HUES48 (cell line): ENCODE results near the gene PLGRKT.

Source experiments
- H3K27ac ChIP-seq: one replicate; pipeline ENCODE4 v1.7.0; 2013; ENCODE audit warnings: low read depth, low read length, inconsistent platforms
- H3K27me3 ChIP-seq: 2 replicates; pipeline ENCODE4 v1.6.1; 2013; ENCODE audit warnings: mild to moderate bottlenecking, low read length; ENCODE audit not compliant: control insufficient read depth, insufficient read depth
- H3K36me3 ChIP-seq: 2 replicates; pipeline ENCODE4 v1.6.1; 2013; ENCODE audit warnings: low read length; ENCODE audit not compliant: control insufficient read depth, insufficient read depth
- H3K4me1 ChIP-seq: 2 replicates; pipeline ENCODE4 v1.6.1; 2013; ENCODE audit warnings: mild to moderate bottlenecking, low read length; ENCODE audit not compliant: control insufficient read depth, insufficient read depth
- H3K4me3 ChIP-seq: 2 replicates; pipeline ENCODE4 v1.5.1; 2013; ENCODE audit warnings: mild to moderate bottlenecking, low read depth, low read length
- H3K9ac ChIP-seq: 2 replicates; pipeline ENCODE4 v1.6.1; 2013; ENCODE audit warnings: mild to moderate bottlenecking, low read depth, low read length, moderate library complexity
- H3K9me3 ChIP-seq: 2 replicates; pipeline ENCODE4 v1.6.1; 2013; ENCODE audit warnings: low read length; ENCODE audit not compliant: control insufficient read depth, insufficient read depth

The PLGRKT gene

DNA sequence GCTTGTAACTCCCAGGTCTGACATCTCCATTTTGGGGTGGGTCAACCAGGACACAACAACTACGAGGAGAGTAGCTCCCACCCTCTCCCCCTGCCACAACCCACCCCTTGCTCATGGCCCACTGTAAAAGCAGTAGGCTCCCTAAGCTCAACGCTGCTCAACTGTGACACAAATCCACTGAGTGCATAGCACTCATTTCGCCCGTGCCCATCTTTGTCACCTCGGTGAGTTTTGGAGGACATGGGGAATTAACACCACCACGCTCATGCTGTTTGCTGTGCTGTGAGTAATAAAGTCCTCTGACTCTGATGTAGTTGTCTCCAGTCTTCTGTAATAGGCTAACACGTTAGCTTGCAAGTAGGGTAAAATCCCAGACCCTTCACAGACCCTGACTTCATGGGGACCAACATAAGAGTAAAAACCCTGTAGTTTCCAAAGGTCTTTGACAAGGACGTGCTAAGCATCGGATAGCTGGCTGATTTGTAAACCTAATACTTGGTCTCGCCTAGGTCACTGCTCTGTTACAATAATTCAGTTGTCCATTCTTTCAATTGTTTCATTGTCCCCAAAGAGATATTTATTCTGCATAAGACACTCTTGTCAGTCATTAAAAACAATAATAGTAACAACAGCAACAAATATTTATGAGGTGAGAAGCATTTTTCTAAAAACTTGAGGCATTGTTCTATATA lies 7.7 kb downstream of the PLGRKT start:
- H3K36me3 ChIP-seq, result 0 out of 2 replicates have a peak, but pooled peaks cover 8% of the 10 kb centered on the region

DNA sequence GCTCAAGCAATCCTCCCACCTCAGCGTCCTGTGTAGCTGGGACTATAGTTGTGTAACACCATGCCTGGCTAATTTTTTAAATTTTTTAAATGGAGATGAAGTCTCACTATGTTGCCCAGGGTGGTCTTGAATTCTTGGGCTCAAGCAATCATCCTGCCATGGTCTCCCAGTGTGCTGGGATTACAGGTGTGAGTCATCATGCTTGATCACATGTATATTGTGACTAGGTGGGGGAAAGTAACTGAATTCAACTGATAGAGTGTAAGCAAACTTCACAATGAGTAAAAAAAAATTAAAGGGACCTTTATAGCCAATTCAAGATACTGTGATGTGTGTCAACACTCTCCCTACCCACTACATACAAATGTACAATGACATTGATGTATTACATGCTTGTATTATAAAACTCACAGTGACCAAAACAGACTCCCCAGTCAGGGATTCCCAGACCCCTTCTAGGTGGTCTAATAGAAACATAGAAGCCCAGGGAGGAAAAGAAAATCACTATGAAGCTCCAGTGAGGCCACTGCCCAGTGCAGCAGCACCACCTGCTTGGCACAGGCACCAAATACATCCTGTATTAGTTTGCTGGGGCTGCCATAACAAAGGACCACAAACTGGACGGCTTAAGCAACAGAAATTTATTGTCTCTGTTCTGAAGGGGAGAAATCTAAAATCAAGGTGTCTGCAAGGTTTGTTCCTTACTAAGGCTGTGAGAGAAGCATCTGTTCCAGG lies 8.8 kb downstream of the PLGRKT start:
- Histone ChIP-seq H3K9ac (no peak overlapping the region), H3K4me1 (no peaks in the 10 kb centered on the region), H3K4me3 (no peak overlapping the region), H3K9me3 (peaks cover 7% of the 10 kb centered on the region; the same call in 1 of the 2 replicates), H3K27me3 (no peaks in the 10 kb centered on the region), H3K27ac (no peak overlapping the region), H3K36me3 (0 out of 2 replicates have a peak, but pooled peaks cover 8% of the 10 kb centered on the region)

More for the DNA sequence above, 7.7 kb downstream of the PLGRKT start:
- H3K27me3 ChIP-seq, result no peaks in the 10 kb centered on the region
- H3K4me1 ChIP-seq, result no peaks in the 10 kb centered on the region
- H3K4me3 ChIP-seq, result no peak overlapping the region
- no peak overlapping the region for H3K27ac ChIP-seq
- H3K9ac ChIP-seq, result no peak overlapping the region
- peaks cover 7% of the 10 kb centered on the region; the same call in 1 of the 2 replicates for H3K9me3 ChIP-seq

DNA sequence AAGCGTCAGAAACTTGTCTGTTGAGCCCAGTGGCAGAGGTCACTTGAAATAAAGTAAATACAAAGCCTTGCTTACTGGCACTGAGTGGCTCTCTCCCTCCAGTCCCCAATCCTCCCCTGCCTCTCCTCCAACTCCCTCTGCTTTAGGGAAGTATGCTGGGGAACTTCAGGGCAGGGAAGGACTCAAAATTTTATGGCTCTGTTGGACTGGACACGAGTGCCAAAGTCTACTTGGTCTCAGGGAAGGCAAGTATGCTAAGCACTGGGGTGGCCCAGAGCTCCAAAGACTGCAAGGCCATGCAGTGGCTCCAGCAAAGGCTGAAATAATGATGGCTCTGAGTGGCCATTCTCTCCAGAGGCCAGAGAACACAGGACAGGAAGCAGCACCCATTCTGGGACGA lies 9.6 kb downstream of the PLGRKT start:
- no peaks in the 10 kb centered on the region for H3K4me1 ChIP-seq
- no peaks in the 10 kb centered on the region for H3K27me3 ChIP-seq
- H3K27ac ChIP-seq, result no peak overlapping the region
- no peak overlapping the region for H3K4me3 ChIP-seq
- H3K9ac ChIP-seq, result no peak overlapping the region
- H3K9me3 ChIP-seq, result peaks cover 7% of the 10 kb centered on the region; the same call in 1 of the 2 replicates
- 0 out of 2 replicates have a peak, but pooled peaks cover 8% of the 10 kb centered on the region for H3K36me3 ChIP-seq

DNA sequence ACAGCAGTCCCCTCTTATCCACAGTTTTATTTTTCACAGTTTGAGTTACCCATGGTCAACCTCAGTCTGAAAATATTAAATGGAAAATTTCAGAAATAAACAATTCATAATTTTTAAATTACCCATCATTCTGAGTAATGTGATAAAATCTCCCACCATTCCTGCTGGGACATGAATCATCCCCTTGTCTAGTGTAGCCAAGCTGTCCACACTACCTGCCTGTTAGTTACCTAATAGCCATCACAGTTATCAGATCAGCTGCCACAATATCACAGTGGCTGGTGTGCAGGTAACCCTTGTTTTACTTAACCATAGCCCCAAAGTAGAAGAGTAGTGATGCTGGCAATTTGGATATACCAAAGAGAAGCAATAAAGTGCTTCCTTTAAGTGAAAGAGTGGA lies 10.7 kb downstream of the PLGRKT start:
- Histone ChIP-seq H3K27ac (no peak overlapping the region), H3K4me1 (no peaks in the 10 kb centered on the region), H3K4me3 (no peak overlapping the region), H3K27me3 (no peaks in the 10 kb centered on the region), H3K36me3 (0 out of 2 replicates have a peak, but pooled peaks cover 5% of the 10 kb centered on the region), H3K9me3 (peaks cover 3% of the 10 kb centered on the region; the same call in 1 of the 2 replicates), H3K9ac (no peak overlapping the region)

DNA sequence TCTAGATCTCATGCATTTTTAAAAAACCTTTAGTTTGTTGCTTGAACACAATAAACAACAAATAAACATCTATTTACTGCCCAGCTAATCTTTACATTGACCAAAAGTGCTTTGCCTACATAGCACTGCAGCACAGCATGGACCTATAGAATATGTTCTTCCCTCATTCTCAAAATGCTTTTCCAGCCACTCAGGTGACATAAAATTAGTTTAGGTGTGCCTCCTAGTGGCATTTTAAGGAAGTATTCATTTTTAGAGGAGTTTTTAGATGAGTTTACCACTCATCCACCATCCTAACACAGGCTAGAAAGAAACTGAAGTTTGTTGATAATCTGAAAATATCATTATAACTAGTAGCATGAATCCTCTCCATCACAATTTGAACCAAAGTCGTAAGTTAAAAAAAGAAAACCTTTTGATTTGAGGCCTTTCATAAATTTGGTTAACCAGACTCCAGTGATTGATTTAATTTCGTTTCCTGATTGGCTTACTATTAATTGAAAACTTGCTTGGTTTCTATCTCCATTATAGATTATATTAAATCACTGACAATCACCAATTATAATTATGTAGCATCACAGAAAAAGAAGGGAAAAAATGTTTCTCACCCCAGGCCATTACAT lies 12.6 kb downstream of the PLGRKT start:
- H3K27me3 ChIP-seq, result no peaks in the 10 kb centered on the region

DNA sequence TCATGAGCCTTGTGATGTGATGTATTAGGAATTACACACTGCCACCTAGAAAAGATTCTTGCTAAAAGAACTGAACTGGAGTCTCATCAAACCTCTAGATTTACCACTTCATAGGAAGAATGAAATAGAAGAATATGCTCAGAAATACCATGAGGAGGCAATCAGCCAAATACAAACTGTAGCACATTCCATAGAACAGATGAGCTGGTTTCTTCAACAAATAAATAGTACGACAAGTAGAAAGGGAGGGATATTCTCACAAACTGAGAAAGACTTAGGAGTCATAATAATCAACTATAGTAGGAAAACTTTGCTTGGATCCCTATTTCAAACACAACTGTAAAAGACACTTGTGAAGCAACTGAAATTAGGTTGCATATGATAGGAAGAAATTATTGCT lies 15.4 kb downstream of the PLGRKT start:
- Histone ChIP-seq H3K9me3 (no peaks in the 10 kb centered on the region), H3K9ac (no peak overlapping the region), H3K36me3 (no peaks in the 10 kb centered on the region), H3K27me3 (no peaks in the 10 kb centered on the region), H3K4me3 (no peak overlapping the region), H3K4me1 (peaks cover 2% of the 10 kb centered on the region; the same call in 1 of the 2 replicates), H3K27ac (no peak overlapping the region)

More for the DNA sequence above, 12.6 kb downstream of the PLGRKT start:
- no peak overlapping the region for H3K9ac ChIP-seq
- no peaks in the 10 kb centered on the region for H3K4me1 ChIP-seq
- H3K4me3 ChIP-seq, result no peak overlapping the region
- H3K9me3 ChIP-seq, result no peaks in the 10 kb centered on the region
- H3K27ac ChIP-seq, result no peak overlapping the region
- 0 out of 2 replicates have a peak, but pooled peaks cover 3% of the 10 kb centered on the region for H3K36me3 ChIP-seq

DNA sequence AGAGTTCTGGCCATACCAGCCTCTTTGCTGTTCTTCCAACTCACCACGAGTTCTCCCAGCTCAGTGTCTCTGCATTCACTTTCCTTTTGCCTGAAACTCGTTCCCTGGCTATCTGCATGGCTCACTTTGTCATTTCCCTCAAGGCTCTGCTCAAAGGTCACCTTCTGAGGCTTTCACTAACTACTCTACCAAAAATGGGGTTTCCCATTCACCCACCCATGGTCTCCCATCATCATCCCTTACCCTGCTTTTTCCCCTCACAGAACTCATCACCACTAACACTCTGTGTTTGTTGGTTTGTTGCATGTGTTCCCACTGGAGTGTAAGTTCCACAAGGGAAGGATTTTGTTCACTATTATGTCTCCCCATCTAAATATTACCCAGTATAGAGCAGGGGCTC lies 16.6 kb downstream of the PLGRKT start:
- no peak overlapping the region for H3K9ac ChIP-seq
- H3K36me3 ChIP-seq, result no peaks in the 10 kb centered on the region
- H3K4me3 ChIP-seq, result no peak overlapping the region
- H3K4me1 ChIP-seq, result peaks cover 11% of the 10 kb centered on the region
- no peaks in the 10 kb centered on the region for H3K27me3 ChIP-seq
- H3K27ac ChIP-seq, result no peak overlapping the region
- no peaks in the 10 kb centered on the region for H3K9me3 ChIP-seq

DNA sequence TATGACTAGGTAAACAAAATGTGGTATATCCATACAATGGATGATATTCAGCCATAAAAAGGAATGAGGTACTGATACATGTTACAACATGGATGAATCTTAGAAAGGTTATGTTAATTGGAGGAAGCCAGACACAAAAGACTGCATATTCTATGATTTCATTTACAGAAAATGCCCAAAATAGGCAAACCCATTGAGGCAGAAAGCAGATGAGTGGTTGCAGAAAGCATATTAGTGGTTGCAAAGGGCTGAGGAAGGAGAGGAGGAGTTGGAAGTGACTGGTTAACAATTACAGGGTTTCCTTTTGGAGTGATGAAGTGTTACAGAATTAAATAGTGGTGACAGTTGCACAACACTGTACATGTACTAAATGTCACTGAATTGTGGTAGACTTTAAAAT lies 17.7 kb downstream of the PLGRKT start:
- Histone ChIP-seq H3K9ac (no peak overlapping the region), H3K27me3 (no peaks in the 10 kb centered on the region), H3K36me3 (no peaks in the 10 kb centered on the region)

DNA sequence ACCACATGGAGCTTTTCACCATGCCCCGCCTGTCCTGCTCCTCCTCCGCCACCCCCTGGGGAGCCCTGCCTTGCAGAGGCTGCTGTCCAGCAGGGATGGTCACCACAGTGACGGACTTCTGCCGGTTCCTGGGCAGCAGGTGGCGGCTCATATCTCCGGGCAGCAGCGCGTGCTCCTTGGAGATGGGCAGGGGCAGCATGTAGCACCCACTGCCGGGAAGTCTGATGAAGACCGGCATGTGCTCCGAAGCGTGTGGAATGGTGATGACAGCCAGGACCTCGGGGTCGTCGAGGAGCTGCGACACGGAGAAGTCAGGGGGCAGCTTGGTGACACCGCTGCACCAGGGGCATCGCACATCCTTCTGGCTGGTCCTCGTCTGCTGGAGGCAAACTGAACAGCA lies 19.2 kb downstream of the PLGRKT start:
- Histone ChIP-seq H3K27ac (no peak overlapping the region), H3K4me1 (peaks cover 11% of the 10 kb centered on the region), H3K9me3 (no peaks in the 10 kb centered on the region), H3K9ac (no peak overlapping the region), H3K4me3 (no peak overlapping the region), H3K27me3 (no peaks in the 10 kb centered on the region), H3K36me3 (no peaks in the 10 kb centered on the region)

More for the DNA sequence above, 17.7 kb downstream of the PLGRKT start:
- Histone ChIP-seq H3K4me1 (peaks cover 11% of the 10 kb centered on the region), H3K4me3 (no peak overlapping the region), H3K27ac (no peak overlapping the region), H3K9me3 (no peaks in the 10 kb centered on the region)

DNA sequence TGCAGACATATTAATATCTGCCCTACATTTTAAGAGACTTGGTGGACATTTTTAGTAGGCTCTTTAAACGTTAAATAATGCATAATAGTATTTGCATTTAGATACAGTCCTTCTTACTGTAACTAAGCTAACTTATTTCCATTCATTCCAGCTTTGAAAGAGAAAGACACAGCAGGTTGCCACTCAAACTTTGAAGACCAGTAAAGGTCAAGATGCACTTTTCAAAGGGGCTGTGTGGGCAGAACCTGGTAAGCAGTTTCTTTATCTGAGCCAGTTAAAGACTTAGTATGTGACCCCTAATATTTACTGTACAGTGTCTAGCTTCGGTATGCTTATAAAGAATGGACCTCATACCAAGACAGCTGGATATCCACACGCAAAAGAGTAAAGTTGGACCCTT lies 20.8 kb downstream of the PLGRKT start:
- H3K4me1 ChIP-seq, result peaks cover 11% of the 10 kb centered on the region
- no peaks in the 10 kb centered on the region for H3K36me3 ChIP-seq
- no peaks in the 10 kb centered on the region for H3K27me3 ChIP-seq
- no peaks in the 10 kb centered on the region for H3K9me3 ChIP-seq
- H3K4me3 ChIP-seq, result no peak overlapping the region; the same call in 1 of the 2 replicates
- no peak overlapping the region for H3K9ac ChIP-seq
- H3K27ac ChIP-seq, result no peak overlapping the region

DNA sequence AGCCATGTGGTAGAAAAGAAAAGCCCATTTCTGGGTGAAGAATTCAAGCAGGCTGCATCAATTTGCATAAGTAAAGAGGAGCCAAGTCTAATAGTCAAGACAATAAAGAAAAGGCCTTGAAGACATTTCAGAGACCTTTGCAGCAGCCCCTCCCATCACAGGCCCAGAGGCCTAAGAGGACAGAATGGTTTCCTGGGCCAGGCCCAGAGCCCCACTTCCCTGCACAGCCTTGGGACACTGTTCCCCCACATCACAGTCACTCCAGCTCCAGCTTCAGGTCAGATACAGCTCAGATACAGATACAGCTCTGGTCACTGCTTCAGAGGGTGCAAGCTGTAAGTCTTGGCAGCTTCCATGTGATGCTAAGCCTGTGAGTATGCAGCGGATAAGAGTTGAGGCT lies 29.1 kb downstream of the PLGRKT start:
- Histone ChIP-seq H3K27ac (no peak overlapping the region), H3K4me3 (no peak overlapping the region), H3K4me1 (no peaks in the 10 kb centered on the region)

More for the DNA sequence above, 29.1 kb downstream of the PLGRKT start:
- Histone ChIP-seq H3K36me3 (no peaks in the 10 kb centered on the region), H3K9ac (no peak overlapping the region), H3K27me3 (no peaks in the 10 kb centered on the region), H3K9me3 (peaks cover 38% of the 10 kb centered on the region)
